Naive thymus-derived CD8-positive, alpha-beta T cell (primary cell): ENCODE measurements around the gene TDRD10. TPM values are rescaled to one million over a fixed set of nuclear protein-coding genes. Genes with fewer than 3 reads are reported as not detected.

ENCODE experiments used
- ATAC-seq, 2 donors: fragments of 150-1000 bp; cut with Tn5 transposase in 1 of 2; sonication (Bioruptor Pico), chemical (Tn5 transposase) in 1 of 2; 1 replicate in 1 of 2; 2 replicates in 1 of 2; pipeline ENCODE4 v1.10.0; 2021; ENCODE audit warnings: mild to moderate bottlenecking in 2 of 2, moderate library complexity in 2 of 2
- POLR2A ChIA-PET: fragments of 350-600 bp; sonication (Branson Sonifier 250); formaldehyde crosslinking; loops from one replicate; lab custom pipeline; 2021; ENCODE audit warnings: antibody characterized with exemption; lab: Charles Lee
- DNase-seq, 10 donors: peaks; one replicate each; pipeline versions ENCODE4 v3.0.0 to v3.0.0-alpha.2; 2020 to 2022
- H3K27ac Mint-ChIP-seq, 10 donors: one replicate each; pipeline ENCODE4 v1.8.0; 2020 to 2022; ENCODE audit warnings: mild to moderate bottlenecking in 10 of 10, mixed read lengths in 10 of 10, moderate library complexity in 4 of 10, inconsistent platforms in 1 of 10
- H3K27me3 Mint-ChIP-seq, 5 donors: one replicate each; pipeline ENCODE4 v1.8.0; 2021 to 2022; ENCODE audit warnings: mixed read lengths in 5 of 5
- H3K36me3 Mint-ChIP-seq, 3 donors: one replicate each; pipeline ENCODE4 v1.8.0; 2020 to 2022; ENCODE audit warnings: mixed read lengths in 3 of 3, mild to moderate bottlenecking in 2 of 3, inconsistent platforms in 1 of 3
- H3K4me1 Mint-ChIP-seq, 4 donors: one replicate each; pipeline ENCODE4 v1.8.0; 2021 to 2022; ENCODE audit warnings: mixed read lengths in 4 of 4
- H3K4me3 Mint-ChIP-seq, 10 donors: one replicate each; pipeline ENCODE4 v1.8.0; 2020 to 2022; ENCODE audit warnings: mild to moderate bottlenecking in 10 of 10, mixed read lengths in 10 of 10, moderate library complexity in 6 of 10, inconsistent platforms in 1 of 10
- H3K9me3 Mint-ChIP-seq, 9 donors: one replicate each; pipeline ENCODE4 v1.8.0; 2020 to 2022; ENCODE audit warnings: mixed read lengths in 9 of 9, mild to moderate bottlenecking in 3 of 9, inconsistent platforms in 1 of 9, moderate library complexity in 1 of 9
- polyA plus RNA-seq, 3 donors: library from polyadenylated mRNA; unstranded; fragments of 300-500 nt; fragmentation: Illumina TruSeq; gene quantifications; one replicate each; pipeline ENCODE4 v1.2.3, GENCODE V29; 2021
- total RNA-seq, 8 experiments: library from RNA in 2 of 8; stranded (reverse) in 2 of 8; gene quantifications; one replicate each; pipeline ENCODE4 v1.2.3 and lab custom pipeline; 2021 to 2026

Gene TDRD10
- total and polyA plus RNA-seq, 5 experiments from 2014 or later, result not detected

- H3K4me1 Mint-ChIP-seq, result peaks cover 21 to 60% (median 52%) of the 10 kb centered on the region in 4 donors
- POLR2A ChIA-PET, result interaction anchor here (0.8 to 1.4 kb wide), 2 partner anchors 30 to 64 kb away, joined by 3 read pairs; no protein-coding TSS in a partner anchor
- ATAC-seq, result no peak
- H3K27ac Mint-ChIP-seq, result peak overlapping the region in 7 of 10 donors; percentile 17 to 82 (median 63)
- peaks cover 0 to 39% (median 0%) of the 10 kb centered on the region in 3 donors for H3K36me3 Mint-ChIP-seq
- H3K9me3 Mint-ChIP-seq, result no peaks in the 10 kb centered on the region
- no peak for DNase-seq
- H3K27me3 Mint-ChIP-seq, result no peaks in the 10 kb centered on the region
- H3K4me3 Mint-ChIP-seq, result no peak overlapping the region
Measured at GRCh38 chr1:154466921-154467417, 35.0 kb upstream of the TDRD10 start.

DNA sequence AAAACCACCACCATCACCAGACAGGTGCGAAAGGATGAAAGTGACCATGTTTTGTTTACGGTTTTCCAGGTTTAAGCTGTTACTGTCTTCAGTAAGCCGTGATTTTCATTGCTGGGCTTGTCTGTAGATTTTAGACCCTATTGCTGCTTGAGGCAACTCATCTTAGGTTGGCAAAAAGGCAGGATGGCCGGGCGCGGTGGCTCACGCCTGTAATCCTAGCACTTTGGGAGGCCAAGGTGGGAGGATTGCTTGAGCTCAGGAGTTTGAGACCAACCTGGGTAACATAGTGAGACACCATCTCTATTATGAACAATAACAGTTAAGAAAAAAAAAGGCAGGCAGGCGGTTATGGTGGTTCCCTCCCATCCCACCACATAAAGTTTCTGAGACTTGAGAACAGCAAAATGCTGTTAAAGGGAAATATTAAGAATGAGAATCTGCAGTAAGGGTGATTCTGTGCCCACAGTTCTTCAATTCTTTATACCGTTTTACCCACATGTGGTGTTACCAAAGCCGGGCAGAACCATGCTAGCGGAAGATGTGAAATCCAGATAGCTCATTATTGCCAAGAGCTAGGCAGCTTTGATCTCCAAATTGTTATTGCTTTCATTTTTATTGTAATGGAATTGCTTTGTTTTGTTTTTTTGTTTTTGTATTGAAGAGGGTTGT lies 34.5 kb upstream of the TDRD10 start:
- DNase-seq, result no peak
- no peaks in the 10 kb centered on the region for H3K27me3 Mint-ChIP-seq
- H3K27ac Mint-ChIP-seq, result peak overlapping the region in 9 of 10 donors; percentile 17 to 75 (median 63)
- no peak overlapping the region for H3K4me3 Mint-ChIP-seq
- peaks cover 21 to 58% (median 50%) of the 10 kb centered on the region in 4 donors for H3K4me1 Mint-ChIP-seq
- no peaks in the 10 kb centered on the region for H3K9me3 Mint-ChIP-seq
- POLR2A ChIA-PET, result interaction anchor here (0.8 to 1.4 kb wide), 3 partner anchors 25 to 64 kb away, joined by 3 to 4 read pairs (median 3); no protein-coding TSS in a partner anchor
- ATAC-seq, result no peak
- H3K36me3 Mint-ChIP-seq, result peaks cover 0 to 39% (median 0%) of the 10 kb centered on the region in 3 donors

- no peaks in the 10 kb centered on the region for H3K9me3 Mint-ChIP-seq
- peak overlapping the region in 1 of 10 donors; percentile 62 for H3K4me3 Mint-ChIP-seq
- peaks cover 16 to 50% (median 40%) of the 10 kb centered on the region in 4 donors for H3K4me1 Mint-ChIP-seq
- POLR2A ChIA-PET, result interaction anchor here (1.0 kb wide), 2 partner anchors 26 to 78 kb away, joined by 3 to 4 read pairs; no protein-coding TSS in a partner anchor
- no peaks in the 10 kb centered on the region for H3K27me3 Mint-ChIP-seq
- peaks cover 0 to 38% (median 0%) of the 10 kb centered on the region in 3 donors for H3K36me3 Mint-ChIP-seq
- H3K27ac Mint-ChIP-seq, result peak overlapping the region in 6 of 10 donors; percentile 20 to 72 (median 63)
- ATAC-seq, result no peak
- DNase-seq, result no peak
Measured at GRCh38 chr1:154468535-154469250, 33.3 kb upstream of the TDRD10 start.

DNA sequence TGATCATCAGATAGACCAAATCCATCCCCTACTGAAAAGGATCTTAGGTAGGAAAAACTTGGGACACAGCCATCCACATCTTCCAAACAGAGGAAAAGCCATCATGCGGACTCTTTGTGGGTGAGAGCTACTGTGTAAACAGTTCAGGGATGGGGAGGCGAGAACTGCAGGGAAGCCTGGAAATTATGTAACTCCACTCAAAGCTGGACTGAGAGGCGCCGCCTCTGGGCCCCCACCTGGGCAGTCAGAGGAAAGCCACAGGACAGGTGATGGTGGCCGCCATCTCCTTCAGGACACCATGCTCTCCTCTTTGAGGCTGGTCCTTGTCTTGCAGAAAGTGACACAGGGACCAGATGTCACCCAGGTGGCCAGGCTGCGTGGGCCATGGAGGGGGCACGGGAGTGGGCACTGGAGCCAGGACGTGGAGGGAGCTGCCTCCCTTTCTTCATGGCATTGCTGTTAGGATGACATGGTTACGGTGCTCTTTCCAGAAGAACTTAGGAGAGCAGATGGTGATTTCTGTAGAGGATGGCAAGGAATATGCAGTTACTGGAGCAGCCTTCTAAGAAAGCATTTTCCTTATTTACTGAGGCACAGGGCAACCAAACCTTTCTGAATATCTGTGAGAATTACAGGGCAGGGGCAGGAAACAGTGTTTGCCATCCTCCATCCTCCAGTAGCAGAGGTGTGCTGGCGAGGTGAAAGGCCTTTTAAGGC lies 32.0 kb upstream of the TDRD10 start:
- POLR2A ChIA-PET, result no interaction called here

GRCh38 chr1:154471304-154471703 lies 30.7 kb upstream of the TDRD10 start:
- peaks cover 0 to 23% (median 0%) of the 10 kb centered on the region in 3 donors for H3K36me3 Mint-ChIP-seq
- peak overlapping the region in 2 of 10 donors; percentile 24 to 43 for H3K27ac Mint-ChIP-seq
- no peak for DNase-seq
- H3K9me3 Mint-ChIP-seq, result no peaks in the 10 kb centered on the region
- H3K27me3 Mint-ChIP-seq, result no peaks in the 10 kb centered on the region
- POLR2A ChIA-PET, result no interaction called here
- no peak for ATAC-seq
- H3K4me3 Mint-ChIP-seq, result no peak overlapping the region
- peaks cover 5 to 27% (median 17%) of the 10 kb centered on the region in 4 donors for H3K4me1 Mint-ChIP-seq

More for the DNA sequence above, 32.0 kb upstream of the TDRD10 start:
- H3K9me3 Mint-ChIP-seq, result no peaks in the 10 kb centered on the region
- peaks cover 0 to 34% (median 0%) of the 10 kb centered on the region in 3 donors for H3K36me3 Mint-ChIP-seq
- H3K4me1 Mint-ChIP-seq, result peaks cover 11 to 40% (median 30%) of the 10 kb centered on the region in 4 donors
- H3K4me3 Mint-ChIP-seq, result no peak overlapping the region
- ATAC-seq (no peak), DNase-seq (no peak)
- H3K27ac Mint-ChIP-seq, result peak overlapping the region in 3 of 10 donors; percentile 9 to 84 (median 41)
- H3K27me3 Mint-ChIP-seq, result no peaks in the 10 kb centered on the region

- POLR2A ChIA-PET, result interaction anchor here (0.5 kb wide), 1 partner anchor 85 kb away, joined by 3 read pairs; no protein-coding TSS in a partner anchor
- Mint-ChIP-seq H3K36me3 (no peaks in the 10 kb centered on the region), H3K27me3 (no peaks in the 10 kb centered on the region), H3K4me1 (peaks cover 2 to 9% (median 7%) of the 10 kb centered on the region in 4 donors), H3K9me3 (no peaks in the 10 kb centered on the region), H3K27ac (peak overlapping the region in 2 of 10 donors; percentile 21 to 40), H3K4me3 (no peak overlapping the region)
- DNase-seq (no peak), ATAC-seq (no peak)
Measured at GRCh38 chr1:154474802-154475201, 27.2 kb upstream of the TDRD10 start.

- ATAC-seq (no peak), DNase-seq (no peak)
- Mint-ChIP-seq H3K27ac (peak overlapping the region in 1 of 10 donors; percentile 61), H3K9me3 (no peaks in the 10 kb centered on the region), H3K36me3 (no peaks in the 10 kb centered on the region), H3K27me3 (no peaks in the 10 kb centered on the region), H3K4me3 (no peak overlapping the region), H3K4me1 (peaks cover 2 to 13% (median 9%) of the 10 kb centered on the region in 4 donors)
- POLR2A ChIA-PET, result no interaction called here
Measured at GRCh38 chr1:154476791-154477190, 25.2 kb upstream of the TDRD10 start.

DNA sequence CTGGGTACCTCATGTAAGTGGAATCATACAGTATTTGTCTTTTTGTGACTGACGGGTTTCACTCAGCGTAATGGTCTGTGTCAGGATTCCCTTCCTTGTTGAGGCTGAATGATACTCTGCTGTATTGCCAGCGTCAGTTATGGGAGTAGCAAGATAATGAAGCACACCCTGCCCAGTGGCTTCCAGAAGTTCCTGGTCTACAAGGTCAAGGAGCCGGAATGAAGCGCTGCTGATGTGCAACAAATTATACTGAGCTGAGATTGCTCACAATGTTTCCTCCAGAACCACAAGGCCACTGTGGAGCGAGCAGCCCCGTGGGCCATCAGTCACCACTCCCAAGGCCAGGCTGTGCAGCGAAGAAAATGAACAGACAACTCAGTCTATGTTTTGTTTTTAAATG lies 24.0 kb upstream of the TDRD10 start:
- POLR2A ChIA-PET, result interaction anchor here (0.6 to 1.0 kb wide), 2 partner anchors 83 to 144 kb away, joined by 3 to 4 read pairs; no protein-coding TSS in a partner anchor
- Mint-ChIP-seq H3K27ac (no peak overlapping the region), H3K4me1 (peaks cover 2 to 13% (median 9%) of the 10 kb centered on the region in 4 donors), H3K27me3 (peaks cover 0 to 1% (median 0%) of the 10 kb centered on the region in 5 donors), H3K36me3 (no peaks in the 10 kb centered on the region), H3K4me3 (no peak overlapping the region), H3K9me3 (no peaks in the 10 kb centered on the region)
- ATAC-seq (no peak), DNase-seq (no peak)

DNA sequence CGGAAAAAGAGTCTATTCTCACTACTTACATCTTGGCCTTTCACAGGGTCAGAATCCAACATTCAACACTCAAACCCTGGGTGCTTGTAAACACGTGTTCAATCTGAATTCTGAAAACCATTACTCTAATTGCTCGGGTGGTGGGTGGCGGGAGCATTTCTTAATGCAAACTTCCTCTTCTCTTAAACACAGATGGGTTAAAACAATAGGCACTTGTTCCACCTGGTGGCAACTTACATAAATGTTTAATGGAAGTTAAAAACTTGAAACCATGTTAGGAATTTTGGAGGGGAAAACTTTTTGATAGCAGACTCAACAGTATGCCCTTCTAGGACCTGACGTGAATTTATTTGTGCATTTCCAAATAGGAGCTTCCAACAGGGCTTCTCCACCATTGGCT lies 23.4 kb upstream of the TDRD10 start:
- Mint-ChIP-seq H3K27me3 (peaks cover 0 to 7% (median 0%) of the 10 kb centered on the region in 5 donors), H3K4me1 (peaks cover 2 to 13% (median 9%) of the 10 kb centered on the region in 4 donors), H3K4me3 (no peak overlapping the region), H3K27ac (peak overlapping the region in 4 of 10 donors; percentile 24 to 64 (median 37)), H3K9me3 (no peaks in the 10 kb centered on the region), H3K36me3 (no peaks in the 10 kb centered on the region)
- no peak for ATAC-seq
- POLR2A ChIA-PET, result interaction anchor here (1.7 kb wide), 1 partner anchor 75 kb away, joined by 4 read pairs; no protein-coding TSS in a partner anchor
- DNase-seq, result peak in 3 of 10 donors; percentile 4 to 41 (median 24)

DNA sequence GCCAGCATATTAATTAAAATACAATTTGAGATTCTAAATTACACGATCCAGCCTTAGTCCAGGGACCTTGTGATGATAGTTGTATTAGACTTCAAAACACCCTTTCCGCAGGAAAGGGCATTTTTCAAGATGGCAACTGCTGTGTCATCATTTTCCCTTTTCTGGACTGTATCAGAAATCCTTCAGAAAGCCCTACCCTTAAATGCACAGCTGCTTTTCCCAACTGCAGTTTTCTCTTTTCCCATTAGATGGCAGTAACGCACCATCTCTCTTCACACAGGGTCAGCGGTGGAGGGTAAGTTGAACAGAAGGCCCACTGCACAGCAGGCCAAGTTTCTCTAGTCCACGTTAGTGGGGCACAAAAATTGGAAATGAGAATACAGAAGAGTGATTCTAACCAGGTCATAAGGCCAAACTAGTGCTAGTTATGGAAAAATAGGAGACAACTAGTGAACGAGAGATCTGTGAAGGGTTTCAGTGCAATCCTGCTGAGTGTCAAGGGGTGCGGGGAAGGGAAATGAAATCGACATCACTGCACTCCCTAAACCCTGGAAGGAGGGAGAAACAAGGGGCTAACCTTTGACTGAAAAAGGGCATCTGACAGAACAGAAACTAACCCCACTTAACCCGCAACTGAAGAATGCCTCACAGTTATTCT lies 22.1 kb upstream of the TDRD10 start:
- ATAC-seq (peak; percentile 83 to 91), DNase-seq (peak in 9 of 10 donors; percentile 32 to 82 (median 66))
- Mint-ChIP-seq H3K27ac (no peak overlapping the region), H3K4me1 (peaks cover 2 to 13% (median 9%) of the 10 kb centered on the region in 4 donors), H3K9me3 (no peaks in the 10 kb centered on the region), H3K27me3 (peaks cover 0 to 8% (median 0%) of the 10 kb centered on the region in 5 donors), H3K4me3 (no peak overlapping the region), H3K36me3 (no peaks in the 10 kb centered on the region)
- POLR2A ChIA-PET, result interaction anchor here (1.7 kb wide), 1 partner anchor 77 kb away, joined by 4 read pairs; no protein-coding TSS in a partner anchor

GRCh38 chr1:154481053-154481452 lies 21.0 kb upstream of the TDRD10 start:
- POLR2A ChIA-PET, result interaction anchor here (1.1 kb wide), 1 partner anchor 66 kb away, joined by 4 read pairs; no protein-coding TSS in a partner anchor
- ATAC-seq, result no peak
- no peak overlapping the region for H3K4me3 Mint-ChIP-seq
- H3K4me1 Mint-ChIP-seq, result peaks cover 2 to 13% (median 9%) of the 10 kb centered on the region in 4 donors
- no peaks in the 10 kb centered on the region for H3K9me3 Mint-ChIP-seq
- H3K36me3 Mint-ChIP-seq, result no peaks in the 10 kb centered on the region
- H3K27me3 Mint-ChIP-seq, result peaks cover 0 to 8% (median 0%) of the 10 kb centered on the region in 5 donors
- no peak overlapping the region for H3K27ac Mint-ChIP-seq
- DNase-seq, result no peak
